H1 (cell line): ENCODE results near the gene DNMT3L. TPM values are rescaled to one million over a fixed set of nuclear protein-coding genes. Genes with fewer than 3 reads are reported as not detected.
A peak's percentile ranks its signal among the peaks of the same experiment; 100 is the strongest.

Experiments used
- BRCA1 ChIP-seq: IDR thresholded peaks from 2 replicates; pipeline ENCODE4 v1.6.1; 2012; ENCODE audit warnings: low read depth, low read length, improper control_type of control experiment
- EGR1 ChIP-seq: IDR thresholded peaks from 2 replicates; pipeline ENCODE4 v1.6.1; 2011; ENCODE audit warnings: low read depth, low read length, borderline replicate concordance
- KDM5A ChIP-seq: fragments of 200-600 bp; IDR thresholded peaks from 2 replicates; pipeline ENCODE4 v1.7.1; 2012; ENCODE audit warnings: mild to moderate bottlenecking, low read length, inconsistent platforms, mixed read lengths
- SAP30 ChIP-seq: fragments of 300-600 bp; sonication (generic); IDR thresholded peaks from 2 replicates; pipeline ENCODE4 v1.7.1; 2012; ENCODE audit warnings: low read length, moderate library complexity, mild to moderate bottlenecking, inconsistent platforms; ENCODE audit not compliant: insufficient read depth, insufficient replicate concordance
- TAF1 ChIP-seq: IDR thresholded peaks from 2 replicates; pipeline ENCODE4 v1.6.1; 2011; ENCODE audit warnings: mild to moderate bottlenecking, low read depth, low read length
- TAF7 ChIP-seq: optimal IDR thresholded peaks from 2 replicates; pipeline ENCODE3; 2011; ENCODE audit warnings: low read depth, mild to moderate bottlenecking, inconsistent platforms, low read length, moderate library complexity, borderline replicate concordance
- polyA plus RNA-seq, 7 experiments: library from polyadenylated mRNA; depleted of rRNA in 3 of 7; stranded (reverse) in 5 of 7; unstranded in 2 of 7; fragments of >200 nt in 5 of 7; fragments of 200-250 nt in 2 of 7; gene quantifications; 1 replicate in 5 of 7; 2 replicates in 1 of 7; 4 replicates in 1 of 7; pipeline versions ENCODE4 v1.2.1 to v1.2.3, GENCODE V29; 2011 to 2013; ENCODE audit warnings: missing spikeins in 2 of 7, mixed read lengths in 2 of 7
- total RNA-seq: library from RNA; stranded (reverse); fragmentation: NEBNext Ultra II Directional; extraction: Animal tissue kit (Norgen Biotek cat#: 25700); gene quantifications from 2 replicates; pipeline ENCODE4 v1.2.1, GENCODE V29; 2021
- TF ChIP-seq, protein P1 (sequence below): IDR thresholded peaks from 2 replicates; pipeline ENCODE4 v1.6.1; 2012; ENCODE audit warnings: inconsistent platforms
- TF ChIP-seq, protein P2 (sequence below), 3 experiments: IDR thresholded peaks; 1 replicate in 2 of 3; 2 replicates in 1 of 3; pipeline versions ENCODE4 v1.5.1 to v1.6.1; 2011; ENCODE audit warnings: low read length in 3 of 3, mild to moderate bottlenecking in 3 of 3, inconsistent platforms in 2 of 3, low read depth in 1 of 3, moderate library complexity in 1 of 3; ENCODE audit not compliant: insufficient read depth in 1 of 3; ENCODE audit errors: control extremely low read depth in 1 of 3

DNMT3L gene
- total and polyA plus RNA-seq, 2 of the 8 experiments (the other 6 are each of a cell fraction or from before 2014, with no cell fraction given), result 0.06 TPM; not detected in 1

DNA sequence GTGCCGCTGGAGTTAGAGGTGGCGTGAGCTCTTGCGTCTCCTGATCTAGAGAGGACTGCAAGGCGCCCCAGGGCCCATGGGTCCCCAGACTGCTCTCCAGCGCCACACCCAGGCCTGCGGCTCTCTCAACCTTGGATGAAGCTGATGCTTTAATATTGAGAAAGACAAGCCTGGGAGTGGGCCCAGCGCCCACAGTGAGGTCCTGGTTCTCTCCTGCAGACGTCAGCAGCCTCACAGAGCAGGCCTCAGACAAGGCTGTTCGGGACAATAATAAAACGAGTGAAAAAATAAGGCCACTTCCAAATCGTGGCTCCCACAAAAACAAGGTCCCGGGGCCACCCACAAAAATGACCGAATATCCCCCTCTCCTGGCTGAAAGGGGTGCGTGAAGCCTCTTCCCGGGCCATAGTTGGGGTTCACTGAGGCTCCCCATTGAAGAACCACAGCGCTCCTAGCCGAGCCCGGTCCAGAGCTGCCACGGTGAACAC, 6.0 kb upstream of the DNMT3L start (continued):
- TF ChIP-seq, protein P1, sequence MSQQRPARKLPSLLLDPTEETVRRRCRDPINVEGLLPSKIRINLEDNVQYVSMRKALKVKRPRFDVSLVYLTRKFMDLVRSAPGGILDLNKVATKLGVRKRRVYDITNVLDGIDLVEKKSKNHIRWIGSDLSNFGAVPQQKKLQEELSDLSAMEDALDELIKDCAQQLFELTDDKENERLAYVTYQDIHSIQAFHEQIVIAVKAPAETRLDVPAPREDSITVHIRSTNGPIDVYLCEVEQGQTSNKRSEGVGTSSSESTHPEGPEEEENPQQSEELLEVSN, result no peak
- TF ChIP-seq KDM5A (no peak), EGR1 (no peak), BRCA1 (no peak), TAF1 (no peak), TAF7 (no peak), SAP30 (no peak)
- TF ChIP-seq, protein P2, sequence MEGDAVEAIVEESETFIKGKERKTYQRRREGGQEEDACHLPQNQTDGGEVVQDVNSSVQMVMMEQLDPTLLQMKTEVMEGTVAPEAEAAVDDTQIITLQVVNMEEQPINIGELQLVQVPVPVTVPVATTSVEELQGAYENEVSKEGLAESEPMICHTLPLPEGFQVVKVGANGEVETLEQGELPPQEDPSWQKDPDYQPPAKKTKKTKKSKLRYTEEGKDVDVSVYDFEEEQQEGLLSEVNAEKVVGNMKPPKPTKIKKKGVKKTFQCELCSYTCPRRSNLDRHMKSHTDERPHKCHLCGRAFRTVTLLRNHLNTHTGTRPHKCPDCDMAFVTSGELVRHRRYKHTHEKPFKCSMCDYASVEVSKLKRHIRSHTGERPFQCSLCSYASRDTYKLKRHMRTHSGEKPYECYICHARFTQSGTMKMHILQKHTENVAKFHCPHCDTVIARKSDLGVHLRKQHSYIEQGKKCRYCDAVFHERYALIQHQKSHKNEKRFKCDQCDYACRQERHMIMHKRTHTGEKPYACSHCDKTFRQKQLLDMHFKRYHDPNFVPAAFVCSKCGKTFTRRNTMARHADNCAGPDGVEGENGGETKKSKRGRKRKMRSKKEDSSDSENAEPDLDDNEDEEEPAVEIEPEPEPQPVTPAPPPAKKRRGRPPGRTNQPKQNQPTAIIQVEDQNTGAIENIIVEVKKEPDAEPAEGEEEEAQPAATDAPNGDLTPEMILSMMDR (IDR thresholded peaks at IDR 0.05; ENCODE audit: control extremely low read depth in 1 of 3, insufficient read depth in 1 of 3, low read depth in 1 of 3, low read length in 3 of 3), result peak; percentile 49 to 66 (median 50)
